ENCODE measurements around the gene TPM4.

TPM4 gene

GRCh38 chr19:16133818-16134217, 57.5 kb downstream of the TPM4 start:
- no peak overlapping the region for H3K4me3 ChIP-seq (ENCODE audit: low read depth, low read length)
- in situ Hi-C loops (cut with HindIII; ENCODE audit: low sequenced_read_pairs) = no loop called here
- no peak for DNase-seq (ENCODE audit: low read depth, low spot score)
- no peak for TF ChIP-seq CTCF (IDR thresholded peaks at IDR 0.05; ENCODE audit: low read depth, low read length)

- in situ Hi-C loops (cut with HindIII; ENCODE audit: low sequenced_read_pairs) = no loop called here
- no peak for DNase-seq (ENCODE audit: low read depth, low spot score)
- no peak for TF ChIP-seq CTCF (IDR thresholded peaks at IDR 0.05; ENCODE audit: low read depth, low read length)
- no peak overlapping the region for H3K4me3 ChIP-seq (ENCODE audit: low read depth, low read length)
These were observed 58.2 kb downstream of the TPM4 start for GRCh38 chr19:16134510-16134909.

GRCh38 chr19:16135430-16136127, 59.3 kb downstream of the TPM4 start:
- no peak for DNase-seq (ENCODE audit: low read depth, low spot score)
- H3K4me3 ChIP-seq (ENCODE audit: low read depth, low read length) = no peak overlapping the region
- TF ChIP-seq CTCF (IDR thresholded peaks at IDR 0.05; ENCODE audit: low read depth, low read length) = no peak
- in situ Hi-C loops (cut with HindIII; ENCODE audit: low sequenced_read_pairs) = no loop called here

GRCh38 chr19:16136185-16136999, 60.1 kb downstream of the TPM4 start:
- no peak for TF ChIP-seq CTCF (IDR thresholded peaks at IDR 0.05; ENCODE audit: low read depth, low read length)
- no peak overlapping the region for H3K4me3 ChIP-seq (ENCODE audit: low read depth, low read length)
- DNase-seq (ENCODE audit: low read depth, low spot score) = no peak
- in situ Hi-C loops (cut with HindIII; ENCODE audit: low sequenced_read_pairs) = no loop called here

- no peak for DNase-seq (ENCODE audit: low read depth, low spot score)
- no peak overlapping the region for H3K4me3 ChIP-seq (ENCODE audit: low read depth, low read length)
- TF ChIP-seq CTCF (IDR thresholded peaks at IDR 0.05; ENCODE audit: low read depth, low read length) = no peak
- in situ Hi-C loops (cut with HindIII; ENCODE audit: low sequenced_read_pairs) = no loop called here
These were observed 63.5 kb downstream of the TPM4 start for GRCh38 chr19:16139752-16140151.

- no peak for TF ChIP-seq CTCF (IDR thresholded peaks at IDR 0.05; ENCODE audit: low read depth, low read length)
- DNase-seq (ENCODE audit: low read depth, low spot score) = no peak
- in situ Hi-C loops (cut with HindIII; ENCODE audit: low sequenced_read_pairs) = no loop called here
- no peak overlapping the region for H3K4me3 ChIP-seq (ENCODE audit: low read depth, low read length)
These were observed 64.7 kb downstream of the TPM4 start for GRCh38 chr19:16141043-16141442.

All from astrocyte of the spinal cord (primary cell).